ENCODE data around the gene RHOT2. TPM values are rescaled to one million over a fixed set of nuclear protein-coding genes. Genes with fewer than 3 reads are reported as not detected.

The RHOT2 gene
- total and polyA plus RNA-seq, 2 of the 8 experiments (the other 6 are each of a cell fraction or from before 2014, with no cell fraction given): 149 to 194 TPM

DNA sequence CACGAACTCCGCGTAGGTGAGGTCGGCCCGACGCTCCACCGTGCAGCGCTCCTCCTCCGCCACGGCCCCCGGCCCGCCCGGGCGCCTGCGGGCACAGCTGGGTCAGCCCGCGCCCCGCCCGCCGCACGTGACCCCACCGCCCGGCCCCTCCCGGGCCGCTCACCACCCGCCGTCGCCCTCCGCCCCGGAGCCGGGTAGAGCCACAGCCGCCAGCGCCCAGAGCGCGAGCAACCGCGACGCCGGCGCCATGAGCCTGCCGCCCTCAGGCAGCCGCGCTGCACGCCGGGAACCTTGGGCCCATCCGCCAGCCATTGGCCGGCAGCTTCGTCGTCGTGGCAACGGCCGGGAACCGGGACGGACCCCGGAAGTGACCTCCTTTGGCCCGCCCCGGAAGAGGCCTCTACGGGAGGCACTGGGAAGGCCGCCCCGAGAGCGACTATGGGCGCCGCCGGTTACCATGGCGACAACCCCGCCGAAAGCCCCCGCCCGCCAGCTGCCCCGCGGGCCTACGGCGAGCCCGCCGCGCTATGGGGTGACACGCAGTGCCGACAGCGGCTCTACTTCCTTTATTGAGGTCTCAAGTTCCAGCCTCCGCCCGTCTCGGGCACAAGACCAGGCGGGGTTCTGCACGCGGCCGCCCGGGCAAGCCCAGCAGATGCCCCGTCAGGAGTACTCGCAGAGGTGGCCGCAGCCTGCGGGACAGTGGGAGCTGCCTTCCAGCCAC is 16.3 kb downstream of the RHOT2 start, which contains the start of gene JMJD8 (continued):
- TF ChIP-seq CREB1 (IDR thresholded peaks at IDR 0.05): peak; percentile 80

Data from H1 (cell line).